OCI-LY7 (cell line): ENCODE results near the gene GGCT. TPM values are rescaled to one million over a fixed set of nuclear protein-coding genes. Genes with fewer than 3 reads are reported as not detected.

Source experiments
- BruUV-seq: library from RNA; stranded (reverse); fragments of 400-500 nt; replicated peaks from 2 replicates; lab custom pipeline; 2021; lab: Mats Ljungman, UMichigan
- CTCF ChIA-PET: fragments of 300-600 bp; sonication (Branson Sonifier 250); formaldehyde crosslinking; loops from one replicate; lab custom pipeline; 2022; ENCODE audit warnings: antibody characterized with exemption; ENCODE audit not compliant: unreplicated experiment; lab: Charles Lee
- POLR2A ChIA-PET: fragments of 300-600 bp; sonication (Branson Sonifier 250); formaldehyde crosslinking; loops from one replicate; lab custom pipeline; 2022; ENCODE audit warnings: antibody characterized with exemption; lab: Charles Lee
- DNase-seq: peaks from one replicate; pipeline ENCODE4 v3.0.0-alpha.2; 2015; ENCODE audit warnings: low spot score
- H2AFZ ChIP-seq: fragments of 200-600 bp; sonication (generic), shearing (Covaris generic); 2 replicates; pipeline ENCODE4 v1.6.1; 2014; ENCODE audit warnings: mild to moderate bottlenecking, antibody characterized with exemption, low read length, moderate library complexity
- H3K27ac ChIP-seq: fragments of 200-600 bp; sonication (generic); 2 replicates; pipeline ENCODE4 v1.5.1; 2014; ENCODE audit warnings: mixed run types, low read depth, mild to moderate bottlenecking, moderate library complexity, low read length, inconsistent platforms; ENCODE audit not compliant: poor library complexity, severe bottlenecking
- H3K36me3 ChIP-seq: fragments of 200-600 bp; sonication (generic); 2 replicates; pipeline ENCODE4 v1.6.1; 2014; ENCODE audit warnings: mild to moderate bottlenecking, antibody characterized with exemption, low read length, moderate library complexity, mixed read lengths; ENCODE audit not compliant: insufficient read depth
- H3K4me1 ChIP-seq: fragments of 200-600 bp; sonication (generic); 2 replicates; pipeline ENCODE4 v1.5.1; 2014; ENCODE audit warnings: mild to moderate bottlenecking, low read length; ENCODE audit not compliant: insufficient read depth, poor library complexity, severe bottlenecking
- H3K4me2 ChIP-seq: fragments of 200-600 bp; sonication (generic); 2 replicates; pipeline ENCODE4 v1.6.1; 2014; ENCODE audit warnings: mild to moderate bottlenecking, low read length
- H3K4me3 ChIP-seq: fragments of 200-600 bp; sonication (generic); 2 replicates; pipeline ENCODE4 v1.5.1; 2014; ENCODE audit warnings: mild to moderate bottlenecking, low read depth, low read length; ENCODE audit not compliant: poor library complexity, severe bottlenecking
- H3K79me2 ChIP-seq: fragments of 200-600 bp; sonication (generic); 2 replicates; pipeline ENCODE4 v1.6.1; 2016; ENCODE audit warnings: low read depth, mild to moderate bottlenecking, low read length, moderate library complexity, mixed read lengths; ENCODE audit not compliant: insufficient read depth
- H3K9me2 ChIP-seq: fragments of 200-600 bp; sonication (generic); 2 replicates; pipeline ENCODE4 v1.6.1; 2016; ENCODE audit warnings: mild to moderate bottlenecking, low read length, mixed read lengths; ENCODE audit not compliant: insufficient read depth
- H3K9me3 ChIP-seq: fragments of 200-600 bp; sonication (generic); 2 replicates; pipeline ENCODE4 v1.6.1; 2014; ENCODE audit warnings: mild to moderate bottlenecking, mixed run types, low read length, mixed read lengths
- H4K20me1 ChIP-seq: fragments of 200-600 bp; sonication (generic); 2 replicates; pipeline ENCODE4 v1.6.1; 2014; ENCODE audit warnings: mild to moderate bottlenecking, antibody characterized with exemption, low read length, moderate library complexity, mixed read lengths; ENCODE audit not compliant: insufficient read depth
- EZH2phosphoT487 ChIP-seq: fragments of 200-600 bp; sonication (generic); IDR thresholded peaks from 2 replicates; pipeline ENCODE4 v1.6.1; 2018; ENCODE audit warnings: low read depth, borderline replicate concordance, mild to moderate bottlenecking, mixed run types, antibody characterized with exemption, low read length, moderate library complexity, mixed read lengths
- intact Hi-C: fragments of 100-400 bp; cut with micrococcal nuclease; formaldehyde crosslinking; loops from one replicate; pipeline ENCODE4 v1.10.0; 2022; ENCODE audit not compliant: unreplicated experiment
- total RNA-seq, 2 experiments: library from RNA; depleted of rRNA in 1 of 2; stranded (reverse); fragments of >200 nt in 1 of 2; shearing (Covaris generic) in 1 of 2; gene quantifications; 2 replicates each; pipeline ENCODE4 v1.2.3, GENCODE V29; 2014 to 2022
- TF ChIP-seq, protein P1 (sequence below): fragments of 200-600 bp; sonication (generic); conservative IDR thresholded peaks from 2 replicates; pipeline ENCODE4 v1.5.1; 2014; ENCODE audit warnings: mild to moderate bottlenecking, antibody characterized with exemption, low read length, moderate library complexity, mixed read lengths

GGCT gene
- total RNA-seq, 2 experiments from 2014 or later = 70.3 to 81.3 TPM

GRCh38 chr7:30474485-30474884 lies 30.1 kb downstream of the GGCT start:
- TF ChIP-seq, protein P1, sequence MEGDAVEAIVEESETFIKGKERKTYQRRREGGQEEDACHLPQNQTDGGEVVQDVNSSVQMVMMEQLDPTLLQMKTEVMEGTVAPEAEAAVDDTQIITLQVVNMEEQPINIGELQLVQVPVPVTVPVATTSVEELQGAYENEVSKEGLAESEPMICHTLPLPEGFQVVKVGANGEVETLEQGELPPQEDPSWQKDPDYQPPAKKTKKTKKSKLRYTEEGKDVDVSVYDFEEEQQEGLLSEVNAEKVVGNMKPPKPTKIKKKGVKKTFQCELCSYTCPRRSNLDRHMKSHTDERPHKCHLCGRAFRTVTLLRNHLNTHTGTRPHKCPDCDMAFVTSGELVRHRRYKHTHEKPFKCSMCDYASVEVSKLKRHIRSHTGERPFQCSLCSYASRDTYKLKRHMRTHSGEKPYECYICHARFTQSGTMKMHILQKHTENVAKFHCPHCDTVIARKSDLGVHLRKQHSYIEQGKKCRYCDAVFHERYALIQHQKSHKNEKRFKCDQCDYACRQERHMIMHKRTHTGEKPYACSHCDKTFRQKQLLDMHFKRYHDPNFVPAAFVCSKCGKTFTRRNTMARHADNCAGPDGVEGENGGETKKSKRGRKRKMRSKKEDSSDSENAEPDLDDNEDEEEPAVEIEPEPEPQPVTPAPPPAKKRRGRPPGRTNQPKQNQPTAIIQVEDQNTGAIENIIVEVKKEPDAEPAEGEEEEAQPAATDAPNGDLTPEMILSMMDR = no peak
- no peak for TF ChIP-seq EZH2phosphoT487

GRCh38 chr7:30473903-30474302 lies 30.7 kb downstream of the GGCT start:
- no peak for DNase-seq
- BruUV-seq = no TSS peak
- Histone ChIP-seq H3K9me3 (no peaks in the 10 kb centered on the region), H3K36me3 (no peaks in the 10 kb centered on the region), H4K20me1 (no peaks in the 10 kb centered on the region), H2AFZ (no peak overlapping the region; the same call in 1 of the 2 replicates), H3K79me2 (no peaks in the 10 kb centered on the region), H3K4me3 (peak overlapping the region; percentile 0), H3K4me2 (peak overlapping the region; percentile 52), H3K9me2 (no peaks in the 10 kb centered on the region), H3K4me1 (peaks cover 71% of the 10 kb centered on the region), H3K27ac (peak overlapping the region; percentile 2)
- TF ChIP-seq, protein P1 = no peak
- no peak for TF ChIP-seq EZH2phosphoT487
- intact Hi-C loops = no loop called here
- ChIA-PET CTCF (no interaction called here), POLR2A (interaction anchor here (1.0 to 1.7 kb wide), 3 partner anchors 10 to 292 kb away, joined by 3 to 11 read pairs (median 3); no protein-coding TSS in a partner anchor)

More at GRCh38 chr7:30474485-30474884, 30.1 kb downstream of the GGCT start:
- no peaks in the 10 kb centered on the region for H3K9me2 ChIP-seq
- CTCF ChIA-PET = no interaction called here
- DNase-seq = no peak
- no peaks in the 10 kb centered on the region for H4K20me1 ChIP-seq
- H3K4me3 ChIP-seq = no peak overlapping the region
- 0 out of 2 replicates have a peak overlapping the region, but pooled peaks have one; percentile 2 for H2AFZ ChIP-seq
- H3K79me2 ChIP-seq = no peaks in the 10 kb centered on the region
- no peaks in the 10 kb centered on the region for H3K36me3 ChIP-seq
- BruUV-seq = no TSS peak
- H3K4me1 ChIP-seq = peaks cover 77% of the 10 kb centered on the region
- H3K4me2 ChIP-seq = peak overlapping the region; percentile 52
- H3K27ac ChIP-seq = no peak overlapping the region
- POLR2A ChIA-PET = interaction anchor here (1.0 to 1.7 kb wide), 4 partner anchors 8 to 292 kb away, joined by 3 to 11 read pairs (median 4); no protein-coding TSS in a partner anchor
- intact Hi-C loops = no loop called here
- H3K9me3 ChIP-seq = no peaks in the 10 kb centered on the region
